ENCODE data around the gene TGFBR2.
"Not testable (repeated sequence)": the region's sequence is repeated elsewhere in the genome, so short reads cannot be mapped to it uniquely, and the experiment has no call there.

The TGFBR2 gene

DNA sequence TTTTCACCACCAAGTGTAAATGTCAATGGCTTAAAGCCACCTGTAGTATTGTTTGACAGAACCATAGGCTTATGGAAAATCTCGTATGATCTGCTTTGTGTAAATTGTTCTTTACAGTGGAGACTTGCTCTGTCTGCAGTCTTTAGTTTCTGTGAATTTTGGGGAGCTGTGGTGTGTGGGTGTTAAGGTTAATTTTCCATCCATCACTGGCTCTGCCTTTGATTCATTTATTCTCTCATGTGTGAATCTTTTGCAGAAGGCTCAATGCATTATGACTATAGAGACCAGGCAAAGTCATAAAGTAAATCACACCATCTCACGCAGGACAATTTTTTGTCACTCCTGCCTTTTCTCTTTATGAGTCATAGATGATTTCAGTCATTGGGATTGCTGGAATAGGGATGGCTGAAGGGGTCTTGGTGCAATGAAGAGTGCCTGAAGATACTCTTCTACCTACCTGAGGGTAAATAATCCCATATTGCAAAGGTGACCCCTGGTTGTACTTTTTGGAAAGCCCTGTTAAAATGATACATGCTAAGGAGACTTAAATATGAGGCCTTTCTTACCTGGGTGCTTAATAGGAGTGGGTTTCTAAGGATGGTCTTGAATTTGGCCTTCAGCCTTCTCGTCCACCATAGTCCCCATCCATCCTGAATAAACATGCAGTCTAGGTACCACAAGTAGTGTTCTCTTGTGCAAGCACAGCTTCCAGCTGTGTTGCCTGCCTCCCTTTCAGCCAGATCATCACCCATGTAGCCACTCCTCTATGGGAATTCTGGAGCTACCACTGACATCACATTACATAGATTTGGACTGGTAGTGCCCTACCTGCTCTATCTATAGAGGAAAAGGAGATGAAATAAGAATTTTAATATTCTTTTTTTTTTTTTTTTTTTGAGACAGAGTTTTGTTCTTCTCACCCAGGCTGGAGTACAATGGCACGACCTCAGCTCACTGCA lies 14.3 kb downstream of the TGFBR2 start:
- DNase-seq, result peak; percentile 51

- no peak for DNase-seq
These were observed 15.2 kb downstream of the TGFBR2 start for GRCh38 chr3:30621576-30621975.

- no peak for DNase-seq
These were observed 15.7 kb downstream of the TGFBR2 start for GRCh38 chr3:30622047-30622545.

- no peak for DNase-seq
These were observed 16.4 kb downstream of the TGFBR2 start for GRCh38 chr3:30622790-30623189.

- DNase-seq, result no peak
These were observed 16.9 kb downstream of the TGFBR2 start for GRCh38 chr3:30623351-30623750.

DNA sequence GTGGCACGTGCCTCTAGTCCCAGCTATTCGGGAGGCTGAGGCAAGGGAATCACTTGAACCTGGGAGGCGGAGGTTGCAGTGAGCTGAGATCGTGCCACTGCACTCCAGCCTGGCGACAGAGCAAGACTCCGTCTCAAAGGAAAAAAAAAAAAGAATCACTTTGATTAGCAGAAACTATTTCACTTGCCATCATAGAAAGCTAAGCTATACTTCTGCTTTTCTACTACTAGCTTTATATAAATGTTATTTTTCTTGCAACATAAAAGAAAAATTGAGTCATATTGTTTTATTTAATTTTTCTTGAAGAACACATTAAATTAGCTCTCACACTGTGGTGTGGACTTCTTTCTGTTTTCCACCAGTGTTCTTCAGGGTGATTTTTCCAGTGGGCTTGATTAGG lies 18.1 kb downstream of the TGFBR2 start:
- not testable (repeated sequence) for DNase-seq

GRCh38 chr3:30625541-30626438 lies 19.4 kb downstream of the TGFBR2 start:
- DNase-seq, result no peak

- DNase-seq, result no peak
These were observed 20.2 kb downstream of the TGFBR2 start for GRCh38 chr3:30626443-30627180.

- no peak for DNase-seq
These were observed 22.0 kb downstream of the TGFBR2 start for GRCh38 chr3:30628205-30628900.

- no peak for DNase-seq
These were observed 22.6 kb downstream of the TGFBR2 start for GRCh38 chr3:30628901-30629590.

DNA sequence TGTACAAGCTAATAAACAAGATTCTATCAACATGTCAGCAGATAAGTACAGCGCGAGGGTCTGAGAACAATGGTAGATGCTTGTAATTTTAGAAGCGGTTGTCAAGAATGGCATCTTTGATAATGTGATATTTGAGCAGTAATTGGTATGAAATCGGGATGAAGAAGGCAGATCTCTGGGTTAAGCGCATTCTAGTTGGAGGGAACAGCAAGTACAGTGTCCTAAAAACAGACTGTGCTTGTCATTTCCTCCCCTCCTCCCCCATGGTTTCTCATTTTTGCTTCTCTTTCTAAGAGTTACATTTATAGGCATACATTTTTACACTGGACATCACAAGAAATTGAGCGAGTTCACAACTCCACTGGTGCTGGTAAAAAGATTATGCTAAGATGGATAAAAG lies 23.3 kb downstream of the TGFBR2 start:
- DNase-seq, result no peak

- no peak for DNase-seq
These were observed 24.0 kb downstream of the TGFBR2 start for GRCh38 chr3:30630238-30631030.

- peak; percentile 64 for DNase-seq
These were observed 25.0 kb downstream of the TGFBR2 start for GRCh38 chr3:30631243-30631904.

GRCh38 chr3:30632065-30632464 lies 25.7 kb downstream of the TGFBR2 start:
- DNase-seq, result no peak

DNA sequence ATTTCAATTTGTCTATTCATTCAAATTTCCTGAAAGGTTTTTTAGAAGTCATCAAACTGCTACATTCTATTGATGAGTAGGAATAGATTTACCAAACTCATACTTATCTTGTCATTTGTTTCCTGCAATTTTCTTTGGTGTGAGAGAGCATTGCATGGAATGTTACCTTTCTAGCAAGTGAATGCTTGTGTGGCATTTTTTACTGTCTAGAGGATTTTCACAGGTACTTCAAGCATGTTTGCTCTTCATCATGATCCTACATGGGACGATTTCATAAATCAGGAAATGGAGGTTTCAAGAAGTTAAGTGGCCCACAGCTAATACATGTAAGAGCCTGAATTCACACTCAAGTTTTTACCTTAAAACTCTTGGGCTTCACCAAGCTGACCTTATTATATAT lies 26.1 kb downstream of the TGFBR2 start:
- DNase-seq, result no peak

DNA sequence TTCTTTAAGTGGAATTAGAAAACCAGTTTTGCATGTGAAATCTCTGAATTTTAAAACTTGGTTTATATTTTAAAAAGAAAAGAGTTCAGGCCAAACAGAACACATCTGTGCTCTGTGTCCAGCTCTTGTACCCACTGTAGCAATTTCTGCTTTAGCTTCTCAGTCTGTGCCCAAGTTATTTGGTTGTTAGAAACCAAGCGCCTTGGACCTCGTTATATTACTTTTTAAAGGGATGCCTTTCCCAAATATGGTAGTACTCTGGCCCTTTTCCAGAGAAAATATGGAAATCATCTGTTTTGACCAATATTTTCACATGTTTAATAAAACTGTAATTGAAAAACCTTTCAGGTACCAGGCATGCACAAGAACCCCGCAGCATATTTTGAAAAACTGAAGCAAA lies 27.3 kb downstream of the TGFBR2 start:
- no peak for DNase-seq

- DNase-seq, result no peak
These were observed 28.6 kb downstream of the TGFBR2 start for GRCh38 chr3:30634761-30635735.

DNA sequence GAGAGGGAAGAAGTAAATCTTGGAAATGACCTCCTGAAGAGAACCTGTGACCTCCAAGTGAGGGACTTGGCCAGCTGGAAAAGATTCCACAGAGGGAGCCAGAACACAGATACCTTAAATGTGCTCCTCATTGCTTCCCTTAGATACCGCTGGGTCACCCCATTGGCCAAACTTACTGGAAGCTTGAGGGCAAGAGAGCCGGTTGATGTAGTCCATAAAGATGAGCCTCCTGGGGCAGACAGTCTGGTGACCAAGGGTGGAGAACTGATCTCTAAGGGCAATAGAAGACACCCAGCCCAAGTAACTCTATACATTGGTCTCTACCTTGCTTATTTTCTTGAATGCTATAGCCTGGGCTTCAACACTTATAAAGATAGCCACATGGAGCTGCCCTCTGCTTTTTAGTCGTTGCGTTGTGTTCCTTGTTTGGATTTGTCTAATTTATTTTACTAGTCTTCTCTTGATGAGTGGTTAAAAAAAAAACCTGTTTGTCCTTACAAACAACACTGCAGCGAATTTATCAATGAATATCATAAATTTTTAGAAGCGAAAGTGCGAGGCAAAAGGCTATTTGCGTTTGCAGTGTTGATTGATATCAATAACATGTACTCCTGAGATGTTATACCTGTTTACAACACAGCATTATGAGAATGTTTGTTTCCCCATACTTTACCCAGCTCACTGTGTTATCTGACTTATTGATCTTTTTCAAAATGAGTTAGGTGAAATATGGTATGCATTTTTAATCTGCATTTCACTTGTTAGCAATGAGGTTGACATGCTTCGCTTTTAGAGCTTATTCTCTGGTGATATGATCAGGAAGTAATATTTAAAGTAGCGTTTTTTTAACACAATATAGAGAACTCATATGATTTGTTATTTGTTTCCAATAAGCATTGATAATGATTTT lies 31.2 kb downstream of the TGFBR2 start:
- DNase-seq, result no peak
